ENCODE data around the gene GPHN.

- TF ChIP-seq MYC (IDR thresholded peaks at IDR 0.05; ENCODE audit: low read depth, low read length) (no peak), POLR2A (IDR thresholded peaks at IDR 0.05; ENCODE audit: low read depth, low read length) (no peak), CTCF (IDR thresholded peaks at IDR 0.05; ENCODE audit: extremely low read depth in 1 of 2, insufficient read depth in 1 of 2, low read depth in 1 of 2, low read length in 2 of 2) (no peak), EZH2 (IDR thresholded peaks at IDR 0.05; ENCODE audit: borderline replicate concordance, low read depth, low read length, severe bottlenecking) (no peak), POLR2AphosphoS5 (IDR thresholded peaks at IDR 0.05; ENCODE audit: insufficient read depth, low read depth, low read length) (no peak), JUN (IDR thresholded peaks at IDR 0.05; ENCODE audit: borderline replicate concordance, insufficient read depth, insufficient read length, low read depth) (no peak)
- TF ChIP-seq, protein P1, sequence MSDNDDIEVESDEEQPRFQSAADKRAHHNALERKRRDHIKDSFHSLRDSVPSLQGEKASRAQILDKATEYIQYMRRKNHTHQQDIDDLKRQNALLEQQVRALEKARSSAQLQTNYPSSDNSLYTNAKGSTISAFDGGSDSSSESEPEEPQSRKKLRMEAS (IDR thresholded peaks at IDR 0.05; ENCODE audit: insufficient read depth, insufficient read length): no peak
Measured at GRCh38 chr14:66643344-66643743, 135.4 kb downstream of the GPHN start.
